Karpas-422 (cell line): Measurements from ENCODE around the gene APP. TPM values are rescaled to one million over a fixed set of nuclear protein-coding genes. Genes with fewer than 3 reads are reported as not detected.

Experiments used
- DNase-seq: peaks from one replicate; pipeline ENCODE4 v3.0.0-alpha.2; 2015
- H2AFZ ChIP-seq: fragments of 200-600 bp; sonication (generic); 2 replicates; pipeline ENCODE4 v1.6.1; 2014; ENCODE audit warnings: antibody characterized with exemption, low read length, mixed read lengths
- H3K27ac ChIP-seq: fragments of 200-600 bp; sonication (generic); 2 replicates; pipeline ENCODE4 v1.5.1; 2014; ENCODE audit warnings: mild to moderate bottlenecking, low read length, moderate library complexity
- H3K27me3 ChIP-seq: fragments of 200-600 bp; sonication (generic); 2 replicates; pipeline ENCODE4 v1.6.1; 2014; ENCODE audit warnings: low read length, mixed read lengths
- H3K36me3 ChIP-seq: fragments of 200-600 bp; sonication (generic); 2 replicates; pipeline ENCODE4 v1.6.1; 2014; ENCODE audit warnings: low read length, mixed read lengths; ENCODE audit not compliant: insufficient read depth
- H3K4me1 ChIP-seq: fragments of 200-600 bp; sonication (generic); 2 replicates; pipeline ENCODE4 v1.6.1; 2014; ENCODE audit warnings: mild to moderate bottlenecking, low read length, mixed read lengths
- H3K4me2 ChIP-seq: fragments of 200-600 bp; sonication (generic); 2 replicates; pipeline ENCODE4 v1.6.1; 2014; ENCODE audit warnings: low read length, low read depth, mild to moderate bottlenecking; ENCODE audit not compliant: poor library complexity, severe bottlenecking
- H3K4me3 ChIP-seq: fragments of 200-600 bp; sonication (generic); 2 replicates; pipeline ENCODE4 v1.5.1; 2014; ENCODE audit warnings: mild to moderate bottlenecking, antibody characterized with exemption, low read length, mixed read lengths
- H3K79me2 ChIP-seq: fragments of 200-600 bp; sonication (generic); 2 replicates; pipeline ENCODE4 v1.6.1; 2014; ENCODE audit warnings: mild to moderate bottlenecking, low read length, mixed read lengths
- H3K9ac ChIP-seq: fragments of 200-600 bp; sonication (generic); 2 replicates; pipeline ENCODE4 v1.6.0; 2014; ENCODE audit warnings: low read length
- H3K9me2 ChIP-seq: fragments of 200-600 bp; sonication (generic), shearing (Covaris generic); replicated peaks from 2 replicates; pipeline ENCODE4 v1.6.0; 2014; ENCODE audit warnings: mild to moderate bottlenecking, low read length, moderate library complexity; ENCODE audit not compliant: insufficient read depth
- H3K9me3 ChIP-seq: fragments of 300-700, 200-600 bp; sonication (generic); 2 replicates; pipeline ENCODE4 v1.6.1; 2014; ENCODE audit warnings: low read length, mixed read lengths
- H4K20me1 ChIP-seq: fragments of 200-600 bp; sonication (generic); 2 replicates; pipeline ENCODE4 v1.6.1; 2014; ENCODE audit warnings: mild to moderate bottlenecking, antibody characterized with exemption, low read length, low read depth; ENCODE audit not compliant: insufficient read depth
- total RNA-seq: library from RNA; depleted of rRNA; stranded (reverse); fragments of >200 nt; shearing (Covaris generic); gene quantifications from 2 replicates; pipeline ENCODE4 v1.2.3, GENCODE V29; 2014; ENCODE audit warnings: low replicate concordance

Gene APP
- total RNA-seq, 1 experiment from 2014 or later: not detected

DNA sequence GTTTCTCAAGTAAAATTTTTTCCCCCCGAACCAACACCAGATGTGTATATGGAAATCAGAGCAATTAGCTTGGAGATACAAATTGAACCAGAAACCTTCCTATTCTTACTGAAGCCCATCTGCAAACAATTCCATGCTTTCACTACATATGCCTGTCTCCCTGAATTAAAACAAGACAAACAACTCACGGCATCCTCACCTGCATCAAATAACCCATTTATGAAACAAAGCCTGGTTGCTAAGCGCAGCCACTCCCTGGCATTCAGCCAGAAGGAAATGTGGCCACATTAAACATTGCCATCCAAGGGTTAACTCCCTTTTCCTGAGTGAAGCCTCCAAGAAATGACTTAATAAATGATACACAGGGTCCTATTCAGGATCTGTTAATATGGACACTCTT, 55.3 kb downstream of the APP start:
- H2AFZ ChIP-seq: no peak overlapping the region
- no peaks in the 10 kb centered on the region for H4K20me1 ChIP-seq
- H3K9me3 ChIP-seq: no peaks in the 10 kb centered on the region; the same call in 1 of the 2 replicates
- peaks cover 2% of the 10 kb centered on the region; the same call in 1 of the 2 replicates for H3K4me1 ChIP-seq
- H3K79me2 ChIP-seq: no peaks in the 10 kb centered on the region
- H3K27ac ChIP-seq: no peak overlapping the region
- DNase-seq: no peak
- H3K9ac ChIP-seq: no peak overlapping the region
- no peak overlapping the region for H3K4me2 ChIP-seq
- H3K36me3 ChIP-seq: no peaks in the 10 kb centered on the region
- no peak overlapping the region for H3K4me3 ChIP-seq
- H3K9me2 ChIP-seq: no peaks in the 10 kb centered on the region
- no peaks in the 10 kb centered on the region for H3K27me3 ChIP-seq

DNA sequence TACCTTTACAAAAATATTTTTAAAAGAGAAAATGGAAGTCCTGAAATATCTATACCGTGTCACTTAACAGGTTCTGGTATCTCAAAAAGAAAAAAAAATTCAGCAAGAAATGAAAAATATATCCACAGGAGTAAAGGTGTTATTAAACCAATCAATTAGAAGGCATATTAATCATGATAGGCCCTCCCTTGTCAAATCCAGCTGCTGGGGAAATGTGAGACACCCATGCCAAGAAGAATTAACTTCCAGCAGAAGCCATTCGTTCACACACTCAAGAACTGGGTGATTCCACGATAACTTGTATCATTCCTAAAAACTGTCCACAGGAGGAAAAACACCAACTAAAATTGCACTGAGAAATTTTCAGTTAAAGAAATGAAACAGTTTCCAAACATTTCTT, 57.6 kb downstream of the APP start:
- Histone ChIP-seq H3K9me3 (peaks cover 4% of the 10 kb centered on the region), H3K79me2 (no peaks in the 10 kb centered on the region), H3K9ac (no peak overlapping the region), H3K4me3 (no peak overlapping the region), H3K36me3 (no peaks in the 10 kb centered on the region), H3K27me3 (no peaks in the 10 kb centered on the region), H3K27ac (no peak overlapping the region), H3K4me1 (no peaks in the 10 kb centered on the region), H3K9me2 (no peaks in the 10 kb centered on the region), H2AFZ (no peak overlapping the region), H3K4me2 (no peak overlapping the region), H4K20me1 (no peaks in the 10 kb centered on the region)
- no peak for DNase-seq

DNA sequence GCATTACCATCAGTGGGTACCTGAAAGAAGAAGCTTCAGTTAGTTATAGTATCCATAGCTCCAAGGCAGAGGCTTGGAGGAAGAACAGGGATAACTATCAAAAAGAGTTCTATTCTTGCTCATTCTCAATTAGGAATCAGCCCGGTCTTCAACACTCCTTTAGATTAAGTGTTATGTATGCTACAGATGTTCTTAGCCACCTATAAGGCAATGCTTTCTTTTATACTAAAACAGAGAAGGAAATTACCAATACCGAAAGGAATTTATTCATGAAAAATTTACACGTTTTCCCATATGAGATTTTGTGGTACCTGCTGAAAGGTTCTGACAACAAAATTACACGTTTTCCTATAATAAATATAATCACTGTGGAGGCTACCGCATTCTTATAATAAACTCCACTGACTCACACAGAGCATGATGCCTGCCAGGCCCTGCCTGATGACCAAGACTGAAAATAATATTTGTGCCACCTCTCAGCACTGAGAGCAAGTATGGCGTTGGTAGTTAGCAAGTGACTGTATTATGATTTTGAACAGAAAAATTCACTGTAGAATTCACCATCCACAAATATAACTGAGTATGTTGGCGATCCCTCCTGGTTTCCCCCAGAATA, 58.3 kb downstream of the APP start:
- Histone ChIP-seq H3K9me2 (no peaks in the 10 kb centered on the region), H3K79me2 (no peaks in the 10 kb centered on the region), H3K4me1 (no peaks in the 10 kb centered on the region), H3K9ac (no peak overlapping the region), H3K4me3 (no peak overlapping the region), H3K27ac (no peak overlapping the region), H2AFZ (no peak overlapping the region), H3K27me3 (no peaks in the 10 kb centered on the region), H4K20me1 (no peaks in the 10 kb centered on the region), H3K9me3 (peaks cover 4% of the 10 kb centered on the region), H3K36me3 (no peaks in the 10 kb centered on the region), H3K4me2 (no peak overlapping the region)
- no peak for DNase-seq

DNA sequence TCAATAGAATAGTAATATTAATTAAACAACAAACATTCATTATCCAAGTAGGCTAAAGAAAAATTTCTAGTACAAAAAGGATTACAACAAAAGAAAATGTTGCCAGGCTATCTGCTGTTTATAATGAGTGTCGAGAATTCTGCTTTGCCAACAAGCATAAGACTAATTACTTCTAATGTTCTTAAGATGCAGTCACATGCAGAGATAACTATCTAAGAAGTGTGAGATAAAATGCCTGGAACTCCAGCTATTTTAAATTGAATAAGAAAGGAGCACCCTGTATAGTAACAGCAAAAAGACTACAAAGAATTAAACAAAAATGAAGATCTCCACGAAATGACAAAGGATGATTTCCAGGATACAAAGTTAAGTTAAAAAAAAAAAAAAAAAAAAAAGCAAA, 59.9 kb downstream of the APP start:
- Histone ChIP-seq H3K9ac (no peak overlapping the region), H3K4me2 (no peak overlapping the region), H3K36me3 (no peaks in the 10 kb centered on the region), H3K4me3 (no peak overlapping the region), H3K9me2 (no peaks in the 10 kb centered on the region), H3K79me2 (no peaks in the 10 kb centered on the region), H2AFZ (no peak overlapping the region), H3K4me1 (no peaks in the 10 kb centered on the region), H3K27me3 (no peaks in the 10 kb centered on the region), H3K9me3 (peaks cover 4% of the 10 kb centered on the region), H4K20me1 (no peaks in the 10 kb centered on the region), H3K27ac (no peak overlapping the region)
- DNase-seq: no peak

DNA sequence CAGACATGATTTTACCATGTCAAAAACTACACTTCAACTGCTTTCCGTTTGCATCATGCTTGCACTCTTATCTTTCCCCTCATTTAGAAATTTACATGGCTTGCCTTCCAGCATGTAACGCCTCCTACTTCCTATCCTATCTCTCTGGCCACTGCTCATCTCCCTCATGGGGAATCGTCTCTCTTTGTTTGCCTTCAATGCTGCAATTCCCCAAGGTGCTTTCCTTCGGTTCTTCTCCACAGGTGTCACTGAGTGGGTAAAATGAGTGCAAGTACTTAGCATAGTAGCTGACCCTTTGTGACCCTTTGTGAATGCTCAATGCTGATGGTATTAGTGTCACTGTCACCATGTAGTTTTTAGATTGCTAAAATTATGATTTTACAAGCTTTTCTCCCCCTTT, 63.1 kb downstream of the APP start:
- H3K9ac ChIP-seq: no peak overlapping the region

DNA sequence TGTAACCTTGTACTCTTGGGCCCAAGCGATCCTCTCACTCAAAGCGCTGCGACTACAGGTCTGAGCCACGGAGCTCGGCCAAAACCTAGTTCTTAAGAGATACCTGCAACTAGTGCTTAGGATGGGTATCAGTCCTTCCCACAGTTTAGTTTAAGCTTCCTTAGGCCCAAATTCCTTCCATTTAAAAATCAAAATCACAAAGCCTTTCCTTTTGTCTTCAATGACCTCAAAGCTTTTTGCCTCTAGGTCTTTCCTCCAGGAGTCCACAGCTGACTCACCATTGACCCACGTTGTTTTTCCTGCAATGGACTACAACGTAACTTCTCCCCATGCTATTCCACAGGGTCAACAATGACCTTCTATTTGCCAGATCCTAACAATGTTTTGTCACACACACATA, 64.0 kb downstream of the APP start:
- H3K9ac ChIP-seq: no peak overlapping the region
- no peak overlapping the region for H3K4me2 ChIP-seq
- H3K79me2 ChIP-seq: no peaks in the 10 kb centered on the region
- H4K20me1 ChIP-seq: no peaks in the 10 kb centered on the region
- no peaks in the 10 kb centered on the region for H3K4me1 ChIP-seq
- no peaks in the 10 kb centered on the region for H3K36me3 ChIP-seq
- DNase-seq: no peak
- no peaks in the 10 kb centered on the region for H3K27me3 ChIP-seq
- H2AFZ ChIP-seq: no peak overlapping the region
- peaks cover 9% of the 10 kb centered on the region for H3K9me3 ChIP-seq
- no peak overlapping the region for H3K27ac ChIP-seq
- no peaks in the 10 kb centered on the region for H3K9me2 ChIP-seq
- H3K4me3 ChIP-seq: no peak overlapping the region

More for the DNA sequence above, 63.1 kb downstream of the APP start:
- no peak for DNase-seq
- H3K27ac ChIP-seq: no peak overlapping the region
- H3K9me2 ChIP-seq: no peaks in the 10 kb centered on the region
- no peaks in the 10 kb centered on the region for H3K36me3 ChIP-seq
- no peak overlapping the region for H3K4me3 ChIP-seq
- H3K79me2 ChIP-seq: no peaks in the 10 kb centered on the region
- peaks cover 9% of the 10 kb centered on the region for H3K9me3 ChIP-seq
- H3K4me1 ChIP-seq: no peaks in the 10 kb centered on the region
- H3K27me3 ChIP-seq: no peaks in the 10 kb centered on the region
- H4K20me1 ChIP-seq: no peaks in the 10 kb centered on the region
- no peak overlapping the region for H2AFZ ChIP-seq
- H3K4me2 ChIP-seq: no peak overlapping the region

DNA sequence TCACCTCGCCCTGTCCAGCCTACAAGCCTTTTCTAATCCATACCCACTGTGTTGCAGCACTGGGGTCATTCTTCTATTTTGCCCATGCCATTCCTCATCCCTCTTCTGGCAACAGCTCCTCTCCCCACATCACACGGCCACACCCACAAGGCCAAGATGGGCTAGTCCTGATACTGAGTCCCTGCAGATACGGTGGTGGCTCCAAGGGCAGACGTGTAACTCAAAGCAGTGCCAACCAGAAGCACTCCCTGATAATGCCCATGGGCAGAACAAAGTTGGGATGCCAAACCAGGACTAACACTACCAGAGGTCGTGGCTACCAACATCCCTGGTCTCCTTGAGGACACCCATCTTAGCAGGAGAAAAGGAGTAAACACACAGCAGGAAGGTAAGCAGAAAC, 64.8 kb downstream of the APP start:
- H3K9me2 ChIP-seq: no peaks in the 10 kb centered on the region
- H3K9me3 ChIP-seq: peaks cover 9% of the 10 kb centered on the region
- H2AFZ ChIP-seq: no peak overlapping the region
- no peak overlapping the region for H3K27ac ChIP-seq
- no peaks in the 10 kb centered on the region for H3K79me2 ChIP-seq
- no peak overlapping the region for H3K4me2 ChIP-seq
- no peaks in the 10 kb centered on the region for H3K27me3 ChIP-seq
- H4K20me1 ChIP-seq: no peaks in the 10 kb centered on the region
- no peak overlapping the region for H3K9ac ChIP-seq
- no peak overlapping the region for H3K4me3 ChIP-seq
- no peaks in the 10 kb centered on the region for H3K4me1 ChIP-seq
- no peak for DNase-seq
- H3K36me3 ChIP-seq: no peaks in the 10 kb centered on the region

DNA sequence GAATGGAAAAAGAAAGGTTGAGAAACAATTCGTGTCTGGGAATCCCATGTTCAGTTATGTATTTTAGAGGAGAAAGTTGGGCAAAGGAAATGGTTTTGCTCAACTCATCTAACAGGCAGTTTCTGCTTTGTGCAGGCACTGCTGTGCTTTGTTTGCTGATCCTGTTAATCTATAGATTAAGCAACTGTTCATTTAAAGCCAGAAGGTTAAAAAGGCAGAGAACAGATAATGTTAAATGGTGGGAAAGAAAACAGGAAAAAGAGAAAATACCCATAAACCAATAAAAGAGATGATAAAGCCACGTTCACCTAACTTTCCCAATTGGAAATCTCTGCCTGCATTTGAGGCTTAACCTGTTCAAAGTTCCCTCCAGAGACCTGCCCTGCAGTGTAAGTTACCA, 70.0 kb downstream of the APP start:
- H3K79me2 ChIP-seq: no peaks in the 10 kb centered on the region

More for the DNA sequence above, 70.0 kb downstream of the APP start:
- Histone ChIP-seq H3K4me3 (no peak overlapping the region), H3K9me2 (no peaks in the 10 kb centered on the region), H3K36me3 (no peaks in the 10 kb centered on the region), H3K27me3 (no peaks in the 10 kb centered on the region), H3K4me2 (no peak overlapping the region), H3K9me3 (peaks cover 5% of the 10 kb centered on the region), H3K27ac (no peak overlapping the region), H4K20me1 (no peaks in the 10 kb centered on the region), H3K4me1 (no peaks in the 10 kb centered on the region), H2AFZ (no peak overlapping the region), H3K9ac (no peak overlapping the region)
- DNase-seq: no peak
